ENCODE measurements around the gene SEC14L1.
A peak's percentile ranks its signal among the peaks of the same experiment; 100 is the strongest.
"Not testable (repeated sequence)": the region's sequence is repeated elsewhere in the genome, so short reads cannot be mapped to it uniquely, and the experiment has no call there.

The SEC14L1 gene

DNA sequence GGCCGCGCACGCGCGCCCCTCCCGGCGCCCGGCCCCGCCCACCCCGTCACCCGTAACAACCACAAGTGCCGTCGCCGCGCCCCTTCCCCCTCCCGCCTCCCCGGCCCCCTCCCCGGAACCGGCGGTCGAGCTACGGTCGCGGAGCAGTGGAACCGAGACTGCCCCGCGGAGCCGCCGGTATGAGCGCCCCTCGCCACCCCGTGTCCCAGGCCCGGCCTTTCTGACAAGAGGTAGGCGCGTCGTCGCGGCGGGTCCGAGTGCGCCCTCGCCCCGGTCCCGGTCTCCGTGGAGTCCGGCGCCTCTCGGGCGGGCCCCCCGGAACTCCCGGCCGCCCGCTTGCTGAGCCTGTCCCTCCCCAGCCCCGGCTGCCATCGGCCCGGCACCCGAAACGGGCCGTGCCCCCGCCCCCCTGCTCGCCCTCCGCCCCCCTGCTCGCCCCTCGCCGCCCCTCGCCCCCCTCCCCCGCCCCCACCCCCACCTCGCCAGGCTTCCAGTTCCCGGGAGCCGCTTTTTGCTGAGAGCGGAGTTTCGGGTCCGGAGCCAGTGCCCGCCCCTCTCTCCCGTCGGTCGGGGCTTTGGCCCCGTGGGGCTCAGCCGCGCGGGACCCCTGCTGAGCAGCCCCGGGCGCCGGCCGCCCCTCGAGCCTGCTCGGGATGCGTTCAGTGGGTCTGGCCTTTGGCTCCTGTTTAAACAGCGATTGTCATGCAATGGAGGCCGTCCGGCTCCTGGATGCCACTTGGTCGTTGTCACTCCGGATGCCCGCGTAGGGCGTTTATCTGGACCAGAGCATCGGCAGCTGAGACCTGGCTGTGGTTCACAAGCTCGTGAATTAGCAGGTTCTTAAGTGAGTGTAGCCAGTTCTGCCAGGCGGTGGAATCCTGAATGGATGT is at the start of gene SEC14L1:
Gene SEC14L1 (plus strand): TSS at position 92 of the 890 bp plus-strand sequence. CDS start 2,628 bp downstream, outside the sequence.
- ATAC-seq (peak; percentile 53), DNase-seq (ENCODE audit: low spot score in 2 of 2) (peak; percentile 27 to 79)
- H3K9me3 Mint-ChIP-seq, result peaks cover 10% of the 10 kb centered on the region
- peaks cover 48% of the 10 kb centered on the region for H3K4me1 Mint-ChIP-seq
- H3K27ac Mint-ChIP-seq, result peak within 1 kb of the TSS; percentile 88
- H3K36me3 Mint-ChIP-seq, result peaks cover 71% of the 10 kb centered on the region
- peak within 1 kb of the TSS; percentile 79 for H3K4me3 Mint-ChIP-seq

- DNase-seq (ENCODE audit: low spot score in 2 of 2) (no peak), ATAC-seq (no peak)
- no peak overlapping the region for H3K4me3 Mint-ChIP-seq
- H3K4me1 Mint-ChIP-seq, result peaks cover 41% of the 10 kb centered on the region
- peak overlapping the region; percentile 49 for H3K27ac Mint-ChIP-seq
- H3K36me3 Mint-ChIP-seq, result peaks cover 88% of the 10 kb centered on the region
- H3K9me3 Mint-ChIP-seq, result peaks cover 2% of the 10 kb centered on the region
These were observed 48.7 kb upstream of the SEC14L1 start for GRCh38 chr17:77092025-77092424.

DNA sequence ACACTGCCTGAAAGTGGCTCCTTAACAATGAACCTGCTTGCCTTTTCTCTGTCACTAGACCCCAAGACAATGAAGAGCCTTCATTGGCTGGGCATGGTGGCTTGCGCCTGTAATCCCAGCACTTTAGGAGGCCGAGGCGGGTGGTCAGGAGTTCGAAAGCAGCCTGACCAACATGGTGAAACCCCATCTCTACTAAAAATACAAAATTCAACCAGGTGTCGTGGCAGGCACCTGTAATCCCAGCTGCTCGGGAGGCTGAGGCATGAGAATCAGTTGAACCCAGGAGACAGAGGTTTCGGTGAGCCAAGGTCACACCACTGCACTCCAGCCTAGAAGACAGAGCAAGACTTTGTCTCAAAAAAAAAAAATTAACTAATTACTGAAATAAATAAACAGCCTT is 45.3 kb upstream of the SEC14L1 start:
- Mint-ChIP-seq H3K36me3 (peaks cover 95% of the 10 kb centered on the region), H3K4me3 (no peak overlapping the region), H3K27ac (peak overlapping the region; percentile 70), H3K4me1 (peaks cover 32% of the 10 kb centered on the region), H3K9me3 (no peaks in the 10 kb centered on the region)
- DNase-seq (ENCODE audit: low spot score in 2 of 2) (no peak), ATAC-seq (no peak)

DNA sequence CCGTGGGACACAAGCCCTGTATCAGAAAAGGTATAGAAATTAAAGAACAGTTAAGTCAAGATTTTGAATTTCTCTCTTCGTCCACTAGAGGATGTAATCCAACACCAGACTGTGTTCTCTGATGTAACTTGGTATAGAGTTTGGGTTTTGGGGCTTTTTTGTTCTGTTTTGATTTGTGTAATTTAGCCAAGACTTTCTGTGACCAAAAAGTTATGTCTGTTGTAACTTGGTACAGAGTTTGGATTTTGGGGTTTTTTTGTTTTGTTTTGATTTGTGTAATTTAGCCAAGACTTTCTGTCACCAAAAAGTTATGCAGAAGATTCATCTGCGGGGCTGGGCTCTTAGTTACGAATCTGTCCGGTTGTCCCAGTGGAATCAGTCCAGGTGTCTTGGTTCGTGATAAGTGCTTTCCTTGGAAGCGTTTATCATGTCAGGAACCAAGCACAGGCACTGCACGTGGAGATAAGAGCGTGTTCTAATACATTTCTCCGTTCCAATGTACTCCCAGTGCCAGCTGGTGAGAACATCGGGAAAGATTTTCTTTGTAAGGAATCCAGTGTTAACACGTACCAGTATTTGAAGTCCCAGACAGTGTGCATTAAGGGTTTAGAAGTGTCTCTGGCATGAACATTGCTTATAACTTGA is 44.1 kb upstream of the SEC14L1 start:
- Mint-ChIP-seq H3K4me1 (peaks cover 29% of the 10 kb centered on the region), H3K9me3 (no peaks in the 10 kb centered on the region), H3K27ac (peak overlapping the region; percentile 71), H3K4me3 (no peak overlapping the region), H3K36me3 (peaks cover 94% of the 10 kb centered on the region)
- DNase-seq (ENCODE audit: low spot score in 2 of 2), result no peak
- peak; percentile 76 for ATAC-seq

GRCh38 chr17:77097631-77098180 is 43.1 kb upstream of the SEC14L1 start:
- Mint-ChIP-seq H3K4me1 (peaks cover 21% of the 10 kb centered on the region), H3K4me3 (no peak overlapping the region), H3K9me3 (no peaks in the 10 kb centered on the region), H3K27ac (peak overlapping the region; percentile 71), H3K36me3 (peaks cover 86% of the 10 kb centered on the region)
- no peak for DNase-seq (ENCODE audit: low spot score in 2 of 2)
- no peak for ATAC-seq

GRCh38 chr17:77098884-77099545 is 41.8 kb upstream of the SEC14L1 start:
- Mint-ChIP-seq H3K4me1 (peaks cover 21% of the 10 kb centered on the region), H3K36me3 (peaks cover 73% of the 10 kb centered on the region), H3K9me3 (no peaks in the 10 kb centered on the region), H3K27ac (peak overlapping the region; percentile 51), H3K4me3 (no peak overlapping the region)
- DNase-seq (ENCODE audit: low spot score in 2 of 2) (no peak), ATAC-seq (no peak)

DNA sequence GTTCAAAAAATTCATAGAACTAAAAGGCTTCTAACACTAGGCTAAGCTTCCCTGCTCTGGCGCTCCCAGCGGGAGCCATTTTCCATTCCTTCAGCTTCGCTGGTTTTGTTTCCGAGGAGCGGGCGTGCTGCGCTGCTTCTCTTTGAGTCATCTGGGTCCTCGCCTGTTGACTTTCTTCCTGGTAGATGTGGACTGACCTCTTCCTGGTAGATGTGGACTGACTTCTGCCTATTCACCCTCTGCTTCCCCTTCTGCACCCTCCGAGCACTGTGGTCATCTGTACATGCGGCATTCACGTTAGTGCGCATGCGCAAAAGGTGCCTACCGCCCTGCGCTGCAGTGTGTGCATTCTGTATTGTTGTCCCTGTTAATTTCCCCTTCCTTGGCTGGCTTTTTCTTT is 40.8 kb upstream of the SEC14L1 start:
- Mint-ChIP-seq H3K4me1 (peaks cover 21% of the 10 kb centered on the region), H3K9me3 (no peaks in the 10 kb centered on the region), H3K36me3 (peaks cover 63% of the 10 kb centered on the region), H3K27ac (no peak overlapping the region), H3K4me3 (no peak overlapping the region)
- ATAC-seq, result no peak
- DNase-seq (ENCODE audit: low spot score in 2 of 2), result no peak

GRCh38 chr17:77101521-77102410 is 39.0 kb upstream of the SEC14L1 start:
- Mint-ChIP-seq H3K36me3 (peaks cover 52% of the 10 kb centered on the region), H3K9me3 (no peaks in the 10 kb centered on the region), H3K27ac (peak overlapping the region; percentile 15), H3K4me1 (peaks cover 28% of the 10 kb centered on the region), H3K4me3 (no peak overlapping the region)
- DNase-seq (ENCODE audit: low spot score in 2 of 2), result no peak
- no peak for ATAC-seq

DNA sequence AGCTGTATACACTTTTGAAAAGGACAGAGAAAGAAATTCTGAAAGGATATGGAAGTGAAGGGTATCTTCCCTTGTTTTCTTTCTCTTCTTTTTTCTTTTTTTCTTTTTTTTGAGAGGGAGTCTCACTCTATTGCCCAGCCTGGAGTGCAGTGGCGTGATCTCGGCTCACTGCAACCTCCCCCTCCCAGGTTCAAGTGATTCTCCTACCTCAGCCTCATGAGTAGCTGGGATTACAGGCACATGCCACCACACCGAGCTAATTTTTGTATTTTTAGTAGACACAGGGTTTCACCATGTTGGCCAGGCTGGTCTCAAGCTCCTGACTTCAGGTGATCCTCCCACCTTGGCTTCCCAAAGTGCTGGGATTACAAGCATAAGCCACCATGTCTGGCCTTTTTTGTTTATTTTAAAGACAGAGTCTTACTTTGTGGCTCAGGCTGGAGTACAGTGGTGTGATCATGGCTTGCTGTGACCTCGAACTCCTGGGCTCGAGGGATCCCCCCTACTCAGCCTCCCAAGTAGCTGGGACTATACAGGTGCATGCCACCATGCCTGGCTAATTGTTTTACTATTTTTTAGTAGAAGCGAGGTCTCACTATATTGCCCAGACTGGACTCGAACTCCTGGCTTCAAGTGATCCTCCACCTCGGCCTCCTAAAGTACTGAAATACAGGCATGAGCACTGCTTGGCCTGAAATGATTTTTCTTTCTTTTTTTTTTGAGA is 38.2 kb upstream of the SEC14L1 start:
- not testable (repeated sequence) for ATAC-seq; H3K9me3 Mint-ChIP-seq; H3K4me3 Mint-ChIP-seq; DNase-seq (ENCODE audit: low spot score in 2 of 2)
- Mint-ChIP-seq H3K36me3 (peaks cover 45% of the 10 kb centered on the region), H3K27ac (peak overlapping the region; percentile 71), H3K4me1 (peaks cover 27% of the 10 kb centered on the region)

GRCh38 chr17:77105706-77106105 is 35.1 kb upstream of the SEC14L1 start:
- DNase-seq (ENCODE audit: low spot score in 2 of 2), result no peak
- no peaks in the 10 kb centered on the region for H3K9me3 Mint-ChIP-seq
- H3K4me1 Mint-ChIP-seq, result peaks cover 41% of the 10 kb centered on the region
- peak overlapping the region; percentile 75 for H3K4me3 Mint-ChIP-seq
- H3K36me3 Mint-ChIP-seq, result peaks cover 17% of the 10 kb centered on the region
- no peak for ATAC-seq
- peak overlapping the region; percentile 79 for H3K27ac Mint-ChIP-seq

- H3K9me3 Mint-ChIP-seq, result no peaks in the 10 kb centered on the region
- DNase-seq (ENCODE audit: low spot score in 2 of 2), result peak; percentile 11 to 63
- H3K36me3 Mint-ChIP-seq, result peaks cover 6% of the 10 kb centered on the region
- H3K27ac Mint-ChIP-seq, result peak overlapping the region; percentile 90
- peaks cover 41% of the 10 kb centered on the region for H3K4me1 Mint-ChIP-seq
- peak overlapping the region; percentile 75 for H3K4me3 Mint-ChIP-seq
- ATAC-seq, result peak; percentile 63
These were observed 33.9 kb upstream of the SEC14L1 start for GRCh38 chr17:77106874-77107358.

DNA sequence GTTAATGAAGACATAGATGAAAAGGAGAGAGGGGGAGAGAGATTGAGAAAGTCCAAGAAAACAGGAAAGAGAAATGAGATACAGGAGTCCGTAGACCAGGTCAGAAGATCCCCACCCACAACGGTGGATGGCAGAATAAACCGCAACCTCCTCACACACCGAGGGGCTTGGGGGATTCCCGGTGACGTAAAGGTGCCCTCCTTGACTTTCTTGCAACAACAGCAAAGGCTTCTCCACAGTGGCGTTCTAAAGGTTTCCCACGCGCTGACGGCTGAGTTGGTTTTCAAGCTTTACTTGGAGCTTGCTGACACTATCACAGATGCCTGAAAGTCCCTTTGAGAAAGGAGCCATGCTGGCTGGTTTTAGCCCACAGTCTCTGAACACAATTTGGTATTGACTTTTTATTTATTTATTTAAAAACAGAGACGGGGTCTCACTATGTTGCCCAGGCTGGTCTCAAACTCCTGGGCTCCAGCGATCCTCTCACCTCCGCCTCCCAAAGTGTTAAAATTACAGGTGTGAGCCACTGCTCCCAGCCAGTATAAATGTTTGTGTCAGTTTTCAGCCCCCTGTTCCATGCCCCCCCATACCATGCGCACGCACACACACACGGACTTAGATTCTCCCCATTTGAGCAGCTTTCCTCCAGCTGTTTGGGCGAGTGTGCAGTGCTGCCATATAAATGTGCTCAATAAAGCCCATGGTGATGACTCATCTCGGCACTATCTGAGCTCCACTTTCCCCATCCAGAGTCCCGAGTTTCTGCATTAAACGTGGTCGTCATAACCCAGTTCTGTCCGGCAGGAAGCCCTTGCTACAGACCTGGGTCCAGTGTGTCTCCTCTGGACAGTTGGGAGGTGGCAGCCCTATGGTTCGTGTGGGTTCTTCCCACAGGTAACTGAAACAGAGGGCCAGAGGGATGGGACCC is 33.0 kb upstream of the SEC14L1 start:
- DNase-seq (ENCODE audit: low spot score in 2 of 2) (peak; percentile 52 to 88), ATAC-seq (peak; percentile 95)
- peaks cover 6% of the 10 kb centered on the region for H3K36me3 Mint-ChIP-seq
- H3K4me1 Mint-ChIP-seq, result peaks cover 41% of the 10 kb centered on the region
- H3K9me3 Mint-ChIP-seq, result no peaks in the 10 kb centered on the region
- H3K4me3 Mint-ChIP-seq, result peak overlapping the region; percentile 75
- H3K27ac Mint-ChIP-seq, result peak overlapping the region; percentile 90

Data from stimulated activated effector memory CD8-positive, alpha-beta T cell treated with anti-CD3 and anti-CD28 coated beads, Interleukin-12 subunit alpha, Interleukin-12 subunit beta, amount 100 ng/mL, for 72 hours (primary cell).